Uterus (tissue), 4 donors: ENCODE measurements around the gene WDFY4. TPM values are rescaled to one million over a fixed set of nuclear protein-coding genes. Genes with fewer than 3 reads are reported as not detected.

Source experiments
- DNase-seq, 2 donors: peaks; one replicate each; pipeline ENCODE4 v3.0.0-alpha.2; 2019 to 2020
- H3K27ac ChIP-seq, 2 donors: fragments of 200-600 bp; sonication (generic); 1 replicate in 1 of 2; 2 replicates in 1 of 2; pipeline ENCODE4 v1.5.1; 2016 to 2018
- H3K27me3 ChIP-seq, 2 donors: fragments of 200-600 bp; sonication (generic); one replicate each; pipeline ENCODE4 v1.5.1; 2018 to 2019; ENCODE audit warnings: control low read depth in 1 of 2
- H3K36me3 ChIP-seq, 2 donors: fragments of 200-600 bp; sonication (generic); one replicate each; pipeline ENCODE4 v1.5.1; 2019; ENCODE audit warnings: control low read depth in 1 of 2
- H3K4me1 ChIP-seq, 2 donors: fragments of 200-600 bp; sonication (generic); one replicate each; pipeline ENCODE4 v1.5.1; 2018 to 2019; ENCODE audit warnings: control low read depth in 1 of 2
- H3K4me3 ChIP-seq, 2 donors: fragments of 200-600 bp; sonication (generic); 1 replicate in 1 of 2; 2 replicates in 1 of 2; pipeline ENCODE4 v1.5.1; 2018 to 2019; ENCODE audit warnings: mild to moderate bottlenecking in 1 of 2
- H3K9me3 ChIP-seq, 2 donors: fragments of 200-600 bp; sonication (generic); one replicate each; pipeline ENCODE4 v1.5.1; 2019; ENCODE audit warnings: control low read depth in 1 of 2
- POLR2A ChIP-seq, 2 donors: fragments of 450-650 bp; IDR thresholded peaks; one replicate each; pipeline ENCODE4 v1.6.1; 2016; ENCODE audit warnings: antibody characterized with exemption in 2 of 2, mild to moderate bottlenecking in 1 of 2, moderate library complexity in 1 of 2
- intact Hi-C: fragments of 100-400 bp; cut with DNase I; formaldehyde crosslinking; loops from one replicate; pipeline ENCODE4 v1.15.1; 2023; ENCODE audit warnings: low total_unique reads
- total RNA-seq, 4 donors: library from RNA; depleted of rRNA in 3 of 4; stranded (reverse); fragments of >200 nt in 3 of 4; gene quantifications; one replicate each; pipeline versions ENCODE4 v1.1.0 to v1.2.4, GENCODE V29; 2014 to 2023
- TF ChIP-seq, protein P1 (sequence below), 4 experiments: fragments of 200-600 bp in 2 of 4; fragments of 450-650 bp in 2 of 4; sonication (generic) in 2 of 4; IDR thresholded peaks; one replicate each; pipeline ENCODE4 v1.5.1; 2016 to 2019; ENCODE audit warnings: antibody characterized with exemption in 4 of 4, mild to moderate bottlenecking in 2 of 4, moderate library complexity in 1 of 4
- donor health status: DM: yes; HTN: yes; CAD: no.

The WDFY4 gene
- total RNA-seq, 4 donors from 2014 or later, result 0.26 to 5.2 (median 1.2) TPM

GRCh38 chr10:48872234-48872633 is 187.6 kb downstream of the WDFY4 start:
- H3K9me3 ChIP-seq, result no peaks in the 10 kb centered on the region
- no peak for TF ChIP-seq POLR2A (IDR thresholded peaks at IDR 0.05)
- TF ChIP-seq, protein P1, sequence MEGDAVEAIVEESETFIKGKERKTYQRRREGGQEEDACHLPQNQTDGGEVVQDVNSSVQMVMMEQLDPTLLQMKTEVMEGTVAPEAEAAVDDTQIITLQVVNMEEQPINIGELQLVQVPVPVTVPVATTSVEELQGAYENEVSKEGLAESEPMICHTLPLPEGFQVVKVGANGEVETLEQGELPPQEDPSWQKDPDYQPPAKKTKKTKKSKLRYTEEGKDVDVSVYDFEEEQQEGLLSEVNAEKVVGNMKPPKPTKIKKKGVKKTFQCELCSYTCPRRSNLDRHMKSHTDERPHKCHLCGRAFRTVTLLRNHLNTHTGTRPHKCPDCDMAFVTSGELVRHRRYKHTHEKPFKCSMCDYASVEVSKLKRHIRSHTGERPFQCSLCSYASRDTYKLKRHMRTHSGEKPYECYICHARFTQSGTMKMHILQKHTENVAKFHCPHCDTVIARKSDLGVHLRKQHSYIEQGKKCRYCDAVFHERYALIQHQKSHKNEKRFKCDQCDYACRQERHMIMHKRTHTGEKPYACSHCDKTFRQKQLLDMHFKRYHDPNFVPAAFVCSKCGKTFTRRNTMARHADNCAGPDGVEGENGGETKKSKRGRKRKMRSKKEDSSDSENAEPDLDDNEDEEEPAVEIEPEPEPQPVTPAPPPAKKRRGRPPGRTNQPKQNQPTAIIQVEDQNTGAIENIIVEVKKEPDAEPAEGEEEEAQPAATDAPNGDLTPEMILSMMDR (IDR thresholded peaks at IDR 0.05), result no peak
- H3K36me3 ChIP-seq, result no peaks in the 10 kb centered on the region
- DNase-seq, result no peak
- no peaks in the 10 kb centered on the region for H3K4me1 ChIP-seq
- no peak overlapping the region for H3K4me3 ChIP-seq
- no peak overlapping the region for H3K27ac ChIP-seq
- H3K27me3 ChIP-seq, result no peaks in the 10 kb centered on the region
- intact Hi-C loops, result no loop called here

DNA sequence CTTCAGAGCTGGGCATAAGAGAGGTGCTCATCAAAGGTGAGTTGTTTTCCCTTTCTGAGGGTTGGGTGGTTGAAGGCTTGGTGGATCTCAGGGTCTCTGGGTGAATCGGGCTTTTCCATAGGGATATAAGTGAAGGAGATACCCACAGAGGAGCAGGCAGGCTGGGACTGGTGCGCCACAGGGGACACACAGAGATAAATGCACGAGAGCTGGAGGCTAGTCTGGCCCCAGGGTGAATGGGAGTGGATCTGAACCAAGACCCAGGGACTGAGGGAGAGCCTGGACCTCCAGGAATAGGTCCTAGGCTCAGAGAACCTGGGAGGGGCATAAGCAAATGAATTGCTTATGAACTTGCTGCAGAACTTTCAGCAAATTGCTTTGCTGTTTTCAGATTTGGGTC is 193.4 kb downstream of the WDFY4 start:
- Histone ChIP-seq H3K4me3 (no peak overlapping the region), H3K9me3 (no peaks in the 10 kb centered on the region), H3K27ac (no peak overlapping the region), H3K27me3 (no peaks in the 10 kb centered on the region), H3K4me1 (no peaks in the 10 kb centered on the region), H3K36me3 (no peaks in the 10 kb centered on the region)
- TF ChIP-seq, protein P1 (IDR thresholded peaks at IDR 0.05), result no peak
- no peak for TF ChIP-seq POLR2A (IDR thresholded peaks at IDR 0.05)
- intact Hi-C loops, result no loop called here
- no peak for DNase-seq

- H3K27ac ChIP-seq, result no peak overlapping the region
- H3K4me3 ChIP-seq, result no peak overlapping the region
- intact Hi-C loops, result no loop called here
Observed at GRCh38 chr10:48879451-48879850, 194.8 kb downstream of the WDFY4 start.

DNA sequence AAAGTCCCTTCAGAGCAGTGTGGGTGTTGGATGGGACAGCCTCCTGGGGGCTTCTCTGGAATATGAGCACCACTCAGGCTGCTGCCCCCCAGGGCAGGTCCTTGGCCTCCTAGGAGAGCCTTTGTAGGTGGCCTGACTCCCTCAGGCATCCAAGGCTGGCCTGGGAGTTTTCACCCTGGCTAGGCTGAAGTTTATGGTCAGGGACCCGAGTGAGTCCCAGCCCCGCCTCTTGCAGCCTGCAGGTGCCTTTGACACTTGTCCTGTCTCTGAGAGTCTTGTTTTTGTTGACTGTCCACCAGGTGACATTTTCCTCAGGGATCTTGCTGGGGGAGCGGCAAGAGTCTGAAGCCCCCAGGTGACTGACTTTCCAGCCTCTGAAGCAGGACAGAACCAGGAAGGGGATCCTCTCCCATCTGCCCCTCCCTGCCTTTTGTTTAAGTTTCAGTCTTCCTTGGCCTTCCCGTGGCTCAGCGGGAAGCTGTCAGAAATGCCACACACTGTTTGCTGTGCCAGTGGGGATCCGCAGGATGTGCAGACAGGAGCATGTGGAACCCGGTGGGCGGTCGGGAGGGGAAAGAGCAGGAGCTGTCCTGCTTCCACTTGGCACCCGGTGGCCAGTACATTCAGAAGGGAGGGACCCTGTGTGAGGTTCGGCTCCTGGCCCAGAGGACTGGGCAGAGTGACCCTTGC is 195.5 kb downstream of the WDFY4 start:
- intact Hi-C loops, result no loop called here
- H3K4me1 ChIP-seq, result no peaks in the 10 kb centered on the region

More at GRCh38 chr10:48879451-48879850, 194.8 kb downstream of the WDFY4 start:
- H3K4me1 ChIP-seq, result no peaks in the 10 kb centered on the region
- DNase-seq, result no peak
- H3K36me3 ChIP-seq, result no peaks in the 10 kb centered on the region
- no peak for TF ChIP-seq POLR2A (IDR thresholded peaks at IDR 0.05)
- TF ChIP-seq, protein P1 (IDR thresholded peaks at IDR 0.05), result no peak
- H3K9me3 ChIP-seq, result no peaks in the 10 kb centered on the region
- H3K27me3 ChIP-seq, result no peaks in the 10 kb centered on the region

DNA sequence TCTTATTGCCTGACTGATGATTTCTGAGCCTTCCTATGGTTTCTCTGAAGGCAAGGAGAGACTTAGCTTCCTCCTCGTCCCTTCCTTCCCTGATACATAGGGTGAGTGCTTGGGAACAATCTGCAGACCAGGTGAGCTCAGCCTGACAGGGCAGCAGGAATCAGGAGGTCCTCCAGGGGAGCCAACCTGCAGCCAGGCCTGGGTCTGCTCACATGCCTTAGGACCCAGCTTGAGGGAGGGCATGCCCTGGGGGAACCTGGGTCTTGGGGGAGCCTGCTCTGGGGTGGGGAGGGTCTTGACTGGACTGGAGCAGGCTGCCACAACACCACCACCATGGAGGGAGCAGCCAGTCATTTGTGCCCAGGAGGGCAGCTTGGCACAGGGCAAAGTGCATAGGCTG is 197.3 kb downstream of the WDFY4 start:
- no peak for DNase-seq
- intact Hi-C loops, result no loop called here
- no peak overlapping the region for H3K27ac ChIP-seq
- no peak overlapping the region for H3K4me3 ChIP-seq
- no peaks in the 10 kb centered on the region for H3K36me3 ChIP-seq
- no peaks in the 10 kb centered on the region for H3K9me3 ChIP-seq
- H3K27me3 ChIP-seq, result no peaks in the 10 kb centered on the region
- TF ChIP-seq POLR2A (IDR thresholded peaks at IDR 0.05), result no peak
- TF ChIP-seq, protein P1 (IDR thresholded peaks at IDR 0.05), result no peak
- H3K4me1 ChIP-seq, result no peaks in the 10 kb centered on the region

More for the DNA sequence above, 195.5 kb downstream of the WDFY4 start:
- no peak for DNase-seq
- no peaks in the 10 kb centered on the region for H3K27me3 ChIP-seq
- no peak overlapping the region for H3K27ac ChIP-seq
- H3K36me3 ChIP-seq, result no peaks in the 10 kb centered on the region
- H3K9me3 ChIP-seq, result no peaks in the 10 kb centered on the region
- TF ChIP-seq, protein P1 (IDR thresholded peaks at IDR 0.05), result no peak
- no peak for TF ChIP-seq POLR2A (IDR thresholded peaks at IDR 0.05)
- no peak overlapping the region for H3K4me3 ChIP-seq
